ENCODE data around the gene TGFB1I1.
"Not testable (repeated sequence)": the region's sequence is repeated elsewhere in the genome, so short reads cannot be mapped to it uniquely, and the experiment has no call there.

- TF ChIP-seq, protein P1, sequence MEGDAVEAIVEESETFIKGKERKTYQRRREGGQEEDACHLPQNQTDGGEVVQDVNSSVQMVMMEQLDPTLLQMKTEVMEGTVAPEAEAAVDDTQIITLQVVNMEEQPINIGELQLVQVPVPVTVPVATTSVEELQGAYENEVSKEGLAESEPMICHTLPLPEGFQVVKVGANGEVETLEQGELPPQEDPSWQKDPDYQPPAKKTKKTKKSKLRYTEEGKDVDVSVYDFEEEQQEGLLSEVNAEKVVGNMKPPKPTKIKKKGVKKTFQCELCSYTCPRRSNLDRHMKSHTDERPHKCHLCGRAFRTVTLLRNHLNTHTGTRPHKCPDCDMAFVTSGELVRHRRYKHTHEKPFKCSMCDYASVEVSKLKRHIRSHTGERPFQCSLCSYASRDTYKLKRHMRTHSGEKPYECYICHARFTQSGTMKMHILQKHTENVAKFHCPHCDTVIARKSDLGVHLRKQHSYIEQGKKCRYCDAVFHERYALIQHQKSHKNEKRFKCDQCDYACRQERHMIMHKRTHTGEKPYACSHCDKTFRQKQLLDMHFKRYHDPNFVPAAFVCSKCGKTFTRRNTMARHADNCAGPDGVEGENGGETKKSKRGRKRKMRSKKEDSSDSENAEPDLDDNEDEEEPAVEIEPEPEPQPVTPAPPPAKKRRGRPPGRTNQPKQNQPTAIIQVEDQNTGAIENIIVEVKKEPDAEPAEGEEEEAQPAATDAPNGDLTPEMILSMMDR (IDR thresholded peaks at IDR 0.05): not testable (repeated sequence)
- TF ChIP-seq JUNB (IDR thresholded peaks at IDR 0.05); CHD4 (IDR thresholded peaks at IDR 0.05; ENCODE audit: borderline replicate concordance); POLR2A (IDR thresholded peaks at IDR 0.05; ENCODE audit: low read length); BHLHE40 (IDR thresholded peaks at IDR 0.05; ENCODE audit: low read depth, low read length); EHMT2 (IDR thresholded peaks at IDR 0.05; ENCODE audit: low read depth); RAD21 (conservative IDR thresholded peaks at IDR 0.05 in 1 of 2, IDR thresholded peaks at IDR 0.05 in 1 of 2); CHD2 (IDR thresholded peaks at IDR 0.05; ENCODE audit: low read length, partially characterized antibody); HDAC2 (IDR thresholded peaks at IDR 0.05); RCOR1 (IDR thresholded peaks at IDR 0.05; ENCODE audit: low read depth, low read length): not testable (repeated sequence)
- TF ChIP-seq, protein P2, sequence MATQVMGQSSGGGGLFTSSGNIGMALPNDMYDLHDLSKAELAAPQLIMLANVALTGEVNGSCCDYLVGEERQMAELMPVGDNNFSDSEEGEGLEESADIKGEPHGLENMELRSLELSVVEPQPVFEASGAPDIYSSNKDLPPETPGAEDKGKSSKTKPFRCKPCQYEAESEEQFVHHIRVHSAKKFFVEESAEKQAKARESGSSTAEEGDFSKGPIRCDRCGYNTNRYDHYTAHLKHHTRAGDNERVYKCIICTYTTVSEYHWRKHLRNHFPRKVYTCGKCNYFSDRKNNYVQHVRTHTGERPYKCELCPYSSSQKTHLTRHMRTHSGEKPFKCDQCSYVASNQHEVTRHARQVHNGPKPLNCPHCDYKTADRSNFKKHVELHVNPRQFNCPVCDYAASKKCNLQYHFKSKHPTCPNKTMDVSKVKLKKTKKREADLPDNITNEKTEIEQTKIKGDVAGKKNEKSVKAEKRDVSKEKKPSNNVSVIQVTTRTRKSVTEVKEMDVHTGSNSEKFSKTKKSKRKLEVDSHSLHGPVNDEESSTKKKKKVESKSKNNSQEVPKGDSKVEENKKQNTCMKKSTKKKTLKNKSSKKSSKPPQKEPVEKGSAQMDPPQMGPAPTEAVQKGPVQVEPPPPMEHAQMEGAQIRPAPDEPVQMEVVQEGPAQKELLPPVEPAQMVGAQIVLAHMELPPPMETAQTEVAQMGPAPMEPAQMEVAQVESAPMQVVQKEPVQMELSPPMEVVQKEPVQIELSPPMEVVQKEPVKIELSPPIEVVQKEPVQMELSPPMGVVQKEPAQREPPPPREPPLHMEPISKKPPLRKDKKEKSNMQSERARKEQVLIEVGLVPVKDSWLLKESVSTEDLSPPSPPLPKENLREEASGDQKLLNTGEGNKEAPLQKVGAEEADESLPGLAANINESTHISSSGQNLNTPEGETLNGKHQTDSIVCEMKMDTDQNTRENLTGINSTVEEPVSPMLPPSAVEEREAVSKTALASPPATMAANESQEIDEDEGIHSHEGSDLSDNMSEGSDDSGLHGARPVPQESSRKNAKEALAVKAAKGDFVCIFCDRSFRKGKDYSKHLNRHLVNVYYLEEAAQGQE (IDR thresholded peaks at IDR 0.05): not testable (repeated sequence)
Observed at GRCh38 chr16:31503555-31503954, 31.6 kb downstream of the TGFB1I1 start.

Measured in A549 (cell line).